ENCODE results near the gene ANKRD13B. TPM values are rescaled to one million over a fixed set of nuclear protein-coding genes. Genes with fewer than 3 reads are reported as not detected.

The ANKRD13B gene
- total RNA-seq, 1 experiment from 2014 or later, result 17.9 TPM

DNA sequence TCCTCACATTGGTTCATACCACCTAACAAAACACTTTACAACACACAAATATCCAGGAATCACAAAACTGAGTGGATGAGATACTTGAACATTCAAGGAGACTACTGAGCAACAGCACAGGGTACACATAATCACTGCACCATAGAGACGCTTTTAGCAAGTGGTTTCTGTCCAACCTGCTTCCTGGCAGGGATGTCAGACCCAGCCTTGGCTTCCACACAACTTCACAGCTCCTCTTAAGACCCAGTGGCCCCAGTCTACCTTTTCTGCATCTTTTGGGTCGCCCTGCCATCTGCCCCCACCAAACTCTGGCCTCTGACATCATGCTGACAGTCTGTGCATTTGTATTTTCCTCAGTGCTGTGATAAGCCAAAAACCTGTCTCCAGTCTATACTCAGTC is 35.7 kb downstream of the ANKRD13B start:
- peaks cover 17% of the 10 kb centered on the region for H3K4me1 Mint-ChIP-seq (ENCODE audit: insufficient read depth, unreplicated experiment)
- H3K9me3 Mint-ChIP-seq (ENCODE audit: unreplicated experiment), result no peaks in the 10 kb centered on the region
- ChIA-PET POLR2A (no interaction called here), CTCF (interaction anchor here (1.0 to 1.4 kb wide), 2 partner anchors 10 to 11 kb away, joined by 4 to 8 read pairs; no protein-coding TSS in a partner anchor)
- H3K36me3 Mint-ChIP-seq (ENCODE audit: insufficient read depth, unreplicated experiment), result peaks cover 36% of the 10 kb centered on the region
- TF ChIP-seq, protein P1, sequence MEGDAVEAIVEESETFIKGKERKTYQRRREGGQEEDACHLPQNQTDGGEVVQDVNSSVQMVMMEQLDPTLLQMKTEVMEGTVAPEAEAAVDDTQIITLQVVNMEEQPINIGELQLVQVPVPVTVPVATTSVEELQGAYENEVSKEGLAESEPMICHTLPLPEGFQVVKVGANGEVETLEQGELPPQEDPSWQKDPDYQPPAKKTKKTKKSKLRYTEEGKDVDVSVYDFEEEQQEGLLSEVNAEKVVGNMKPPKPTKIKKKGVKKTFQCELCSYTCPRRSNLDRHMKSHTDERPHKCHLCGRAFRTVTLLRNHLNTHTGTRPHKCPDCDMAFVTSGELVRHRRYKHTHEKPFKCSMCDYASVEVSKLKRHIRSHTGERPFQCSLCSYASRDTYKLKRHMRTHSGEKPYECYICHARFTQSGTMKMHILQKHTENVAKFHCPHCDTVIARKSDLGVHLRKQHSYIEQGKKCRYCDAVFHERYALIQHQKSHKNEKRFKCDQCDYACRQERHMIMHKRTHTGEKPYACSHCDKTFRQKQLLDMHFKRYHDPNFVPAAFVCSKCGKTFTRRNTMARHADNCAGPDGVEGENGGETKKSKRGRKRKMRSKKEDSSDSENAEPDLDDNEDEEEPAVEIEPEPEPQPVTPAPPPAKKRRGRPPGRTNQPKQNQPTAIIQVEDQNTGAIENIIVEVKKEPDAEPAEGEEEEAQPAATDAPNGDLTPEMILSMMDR (IDR thresholded peaks at IDR 0.05; ENCODE audit: unreplicated experiment), result no peak
- no peak overlapping the region for H3K27ac Mint-ChIP-seq (ENCODE audit: low read depth, unreplicated experiment)
- BruUV-seq (replicated peaks), result no TSS peak
- intact Hi-C loops (cut with micrococcal nuclease), result no loop called here
- H3K27me3 Mint-ChIP-seq (ENCODE audit: insufficient read depth, unreplicated experiment), result no peaks in the 10 kb centered on the region
- DNase-seq (ENCODE audit: unreplicated experiment), result no peak
- H3K4me3 Mint-ChIP-seq (ENCODE audit: unreplicated experiment), result no peak overlapping the region

DNA sequence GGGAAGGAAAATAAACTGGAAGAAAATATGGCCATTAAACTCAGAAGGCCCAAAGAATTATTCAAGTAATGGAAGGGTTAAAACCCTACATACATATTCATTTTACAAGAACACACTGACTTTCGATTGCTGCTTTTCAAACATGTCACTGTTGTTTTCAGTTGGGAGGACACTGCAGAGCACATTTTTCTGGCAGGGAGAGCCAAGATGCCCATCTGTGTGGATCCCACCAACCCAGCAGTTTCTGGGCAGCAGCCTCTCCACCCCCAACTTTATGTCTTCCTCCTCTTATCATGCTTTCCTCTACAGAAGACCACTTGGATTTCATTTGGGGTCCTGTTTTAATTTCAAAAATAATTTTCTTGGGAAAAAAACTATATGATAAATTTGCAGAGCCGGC is 36.9 kb downstream of the ANKRD13B start:
- TF ChIP-seq, protein P1 (IDR thresholded peaks at IDR 0.05; ENCODE audit: unreplicated experiment), result no peak
- Mint-ChIP-seq H3K27me3 (ENCODE audit: insufficient read depth, unreplicated experiment) (no peaks in the 10 kb centered on the region), H3K4me3 (ENCODE audit: unreplicated experiment) (no peak overlapping the region), H3K27ac (ENCODE audit: low read depth, unreplicated experiment) (no peak overlapping the region), H3K9me3 (ENCODE audit: unreplicated experiment) (no peaks in the 10 kb centered on the region), H3K4me1 (ENCODE audit: insufficient read depth, unreplicated experiment) (peaks cover 11% of the 10 kb centered on the region), H3K36me3 (ENCODE audit: insufficient read depth, unreplicated experiment) (peaks cover 42% of the 10 kb centered on the region)
- POLR2A ChIA-PET, result no interaction called here
- intact Hi-C loops (cut with micrococcal nuclease), result no loop called here
- CTCF ChIA-PET, result interaction anchor here (1.0 kb wide), 1 partner anchor 9 kb away, joined by 8 read pairs; no protein-coding TSS in a partner anchor
- DNase-seq (ENCODE audit: unreplicated experiment), result no peak
- no TSS peak for BruUV-seq (replicated peaks)

DNA sequence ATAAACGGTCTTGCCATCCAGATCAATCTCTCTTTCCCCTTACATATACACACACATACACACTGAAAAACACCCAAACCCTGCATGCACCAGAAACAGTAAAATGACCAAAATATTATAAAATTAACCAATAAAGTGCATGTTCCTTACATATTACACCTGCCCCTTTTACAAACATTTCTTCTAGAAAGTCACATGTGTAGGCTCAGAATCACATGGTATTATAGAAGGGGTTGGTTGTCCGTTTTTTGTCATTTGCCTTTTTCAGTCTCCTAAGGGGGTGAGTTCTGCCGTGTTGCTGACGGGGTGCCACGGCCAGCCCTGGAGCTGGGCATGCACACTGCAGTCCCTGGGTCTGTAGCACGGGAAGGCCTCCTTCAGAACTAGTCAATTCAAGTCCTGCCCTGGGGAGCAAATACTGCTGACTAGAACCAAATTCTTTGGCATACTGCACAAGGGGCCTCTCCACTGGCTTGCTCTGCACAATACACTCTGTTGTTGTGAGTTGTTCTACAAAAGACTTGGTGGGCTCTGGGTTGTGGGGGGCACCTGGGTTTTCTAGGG is 37.8 kb downstream of the ANKRD13B start:
- BruUV-seq (replicated peaks), result no TSS peak
- no peak for DNase-seq (ENCODE audit: unreplicated experiment)
- TF ChIP-seq, protein P1 (IDR thresholded peaks at IDR 0.05; ENCODE audit: unreplicated experiment), result no peak
- ChIA-PET CTCF (interaction anchor here (0.6 kb wide), 1 partner anchor 904 kb away, joined by 3 read pairs; no protein-coding TSS in a partner anchor), POLR2A (no interaction called here)
- peaks cover 48% of the 10 kb centered on the region for H3K36me3 Mint-ChIP-seq (ENCODE audit: insufficient read depth, unreplicated experiment)
- H3K4me3 Mint-ChIP-seq (ENCODE audit: unreplicated experiment), result no peak overlapping the region
- peaks cover 4% of the 10 kb centered on the region for H3K4me1 Mint-ChIP-seq (ENCODE audit: insufficient read depth, unreplicated experiment)
- H3K27ac Mint-ChIP-seq (ENCODE audit: low read depth, unreplicated experiment), result no peak overlapping the region
- intact Hi-C loops (cut with micrococcal nuclease), result no loop called here
- H3K27me3 Mint-ChIP-seq (ENCODE audit: insufficient read depth, unreplicated experiment), result no peaks in the 10 kb centered on the region
- H3K9me3 Mint-ChIP-seq (ENCODE audit: unreplicated experiment), result no peaks in the 10 kb centered on the region

DNA sequence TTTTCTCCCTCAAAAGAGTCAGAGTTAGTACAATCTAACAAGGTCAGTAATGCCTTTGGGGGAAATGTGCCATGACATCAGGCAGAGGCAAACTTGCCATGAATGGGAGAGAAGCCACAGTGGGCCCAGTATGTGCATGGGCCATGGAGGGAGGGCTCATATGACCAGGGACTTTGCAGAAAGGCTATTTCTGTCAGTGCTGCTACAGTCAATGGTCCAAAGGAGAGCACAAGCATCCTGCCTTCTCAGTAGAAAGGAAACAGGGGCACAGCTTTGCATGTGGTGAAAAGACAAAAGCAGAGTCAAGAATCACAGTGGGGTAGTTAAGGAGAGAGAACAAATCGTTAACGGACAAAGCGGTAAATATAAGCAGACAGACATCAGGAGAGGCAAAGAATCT is 41.0 kb downstream of the ANKRD13B start:
- Mint-ChIP-seq H3K27me3 (ENCODE audit: insufficient read depth, unreplicated experiment) (no peaks in the 10 kb centered on the region), H3K36me3 (ENCODE audit: insufficient read depth, unreplicated experiment) (peaks cover 53% of the 10 kb centered on the region), H3K9me3 (ENCODE audit: unreplicated experiment) (no peaks in the 10 kb centered on the region), H3K27ac (ENCODE audit: low read depth, unreplicated experiment) (no peak overlapping the region), H3K4me3 (ENCODE audit: unreplicated experiment) (no peak overlapping the region), H3K4me1 (ENCODE audit: insufficient read depth, unreplicated experiment) (peaks cover 8% of the 10 kb centered on the region)
- intact Hi-C loops (cut with micrococcal nuclease), result no loop called here
- BruUV-seq (replicated peaks), result no TSS peak
- ChIA-PET POLR2A (interaction anchor here (1.6 kb wide), 1 partner anchor 9 kb away, joined by 5 read pairs; no protein-coding TSS in a partner anchor), CTCF (interaction anchor here (0.6 to 2.6 kb wide), 2 partner anchors 219 to 298 kb away, joined by 3 to 8 read pairs; no protein-coding TSS in a partner anchor)
- no peak for DNase-seq (ENCODE audit: unreplicated experiment)
- TF ChIP-seq, protein P1 (IDR thresholded peaks at IDR 0.05; ENCODE audit: unreplicated experiment), result no peak

All from MCF 10A (cell line).